CD14-positive monocyte (primary cell): ENCODE data around the gene IFITM2. TPM values are rescaled to one million over a fixed set of nuclear protein-coding genes. Genes with fewer than 3 reads are reported as not detected.

Experiments
- DNase-seq, 3 donors: peaks; one replicate each; pipeline ENCODE4 v3.0.0-alpha.2; 2011 to 2022
- H2AFZ ChIP-seq: 2 replicates; pipeline ENCODE4 v1.6.0; 2012; ENCODE audit warnings: mild to moderate bottlenecking, low read depth, low read length, inconsistent platforms; ENCODE audit not compliant: insufficient read depth, poor library complexity, severe bottlenecking
- H3K27ac ChIP-seq, 2 donors: 1 replicate in 1 of 2; 2 replicates in 1 of 2; pipeline ENCODE4 v1.5.1; 2012 to 2013; ENCODE audit warnings: low read length in 2 of 2, control low read depth in 1 of 2, inconsistent platforms in 1 of 2, low read depth in 1 of 2, mild to moderate bottlenecking in 1 of 2
- H3K27me3 ChIP-seq, 2 donors: one replicate each; pipeline versions ENCODE4 v1.6.0 to v1.6.1; 2011 to 2013; ENCODE audit warnings: low read length in 2 of 2; ENCODE audit not compliant: control insufficient read depth in 2 of 2, insufficient read depth in 2 of 2
- H3K36me3 ChIP-seq, 2 donors: replicated peaks in 1 of 2; 1 replicate in 1 of 2; 2 replicates in 1 of 2; pipeline versions ENCODE4 v1.5.1 to v1.6.1; 2012 to 2013; ENCODE audit warnings: low read length in 2 of 2, control low read depth in 1 of 2, inconsistent platforms in 1 of 2, mild to moderate bottlenecking in 1 of 2; ENCODE audit not compliant: insufficient read depth in 2 of 2, control insufficient read depth in 1 of 2
- H3K4me1 ChIP-seq, 2 donors: 1 replicate in 1 of 2; 2 replicates in 1 of 2; pipeline versions ENCODE4 v1.5.1 to v1.6.1; 2012 to 2013; ENCODE audit warnings: low read length in 2 of 2, control low read depth in 1 of 2, inconsistent platforms in 1 of 2, mild to moderate bottlenecking in 1 of 2, moderate library complexity in 1 of 2; ENCODE audit not compliant: insufficient read depth in 2 of 2, control insufficient read depth in 1 of 2
- H3K4me2 ChIP-seq: replicated peaks from 2 replicates; pipeline ENCODE3; 2012; ENCODE audit warnings: low read length, moderate library complexity, mild to moderate bottlenecking; ENCODE audit not compliant: poor library complexity, severe bottlenecking; ENCODE audit errors: extremely low read depth
- H3K4me3 ChIP-seq, 3 experiments: fragments of 200-600 bp in 1 of 3; sonication (generic) in 1 of 3; replicated peaks in 1 of 3; 1 replicate in 2 of 3; 2 replicates in 1 of 3; pipeline ENCODE4 v1.5.1; 2011 to 2013; ENCODE audit warnings: low read length in 3 of 3, mild to moderate bottlenecking in 3 of 3, control low read depth in 2 of 3, low read depth in 2 of 3, inconsistent platforms in 1 of 3, moderate library complexity in 1 of 3
- H3K79me2 ChIP-seq: 2 replicates; pipeline ENCODE4 v1.6.0; 2012; ENCODE audit warnings: mild to moderate bottlenecking, control low read depth, inconsistent platforms, low read length, moderate library complexity; ENCODE audit not compliant: insufficient read depth
- H3K9ac ChIP-seq: 2 replicates; pipeline ENCODE4 v1.6.0; 2017; ENCODE audit warnings: low read length, mild to moderate bottlenecking; ENCODE audit not compliant: insufficient read depth, poor library complexity, severe bottlenecking
- H3K9me3 ChIP-seq, 2 donors: replicated peaks in 1 of 2; 1 replicate in 1 of 2; 2 replicates in 1 of 2; pipeline versions ENCODE4 v1.5.1 to v1.6.1; 2012 to 2013; ENCODE audit warnings: low read length in 2 of 2, control low read depth in 1 of 2; ENCODE audit not compliant: control insufficient read depth in 1 of 2, insufficient read depth in 1 of 2
- H4K20me1 ChIP-seq: 2 replicates; pipeline ENCODE4 v1.6.0; 2012; ENCODE audit warnings: mild to moderate bottlenecking, low read length, control low read depth, moderate library complexity; ENCODE audit not compliant: insufficient read depth
- H3K27ac Mint-ChIP-seq, 7 donors: one replicate each; pipeline ENCODE4 v1.8.0; 2020; ENCODE audit warnings: mild to moderate bottlenecking in 7 of 7, mixed read lengths in 7 of 7, moderate library complexity in 6 of 7, inconsistent platforms in 2 of 7
- H3K27me3 Mint-ChIP-seq, 3 donors: one replicate each; pipeline ENCODE4 v1.8.0; 2021 to 2022; ENCODE audit warnings: low read depth in 3 of 3, mild to moderate bottlenecking in 3 of 3, mixed read lengths in 3 of 3, moderate library complexity in 3 of 3, inconsistent platforms in 1 of 3
- H3K36me3 Mint-ChIP-seq, 2 donors: one replicate each; pipeline ENCODE4 v1.8.0; 2020; ENCODE audit warnings: mixed read lengths in 2 of 2, inconsistent platforms in 1 of 2, mild to moderate bottlenecking in 1 of 2
- H3K4me1 Mint-ChIP-seq: one replicate; pipeline ENCODE4 v1.8.0; 2020; ENCODE audit warnings: mild to moderate bottlenecking, mixed read lengths
- H3K4me3 Mint-ChIP-seq, 2 donors: one replicate each; pipeline ENCODE4 v1.8.0; 2020; ENCODE audit warnings: mild to moderate bottlenecking in 2 of 2, mixed read lengths in 2 of 2, moderate library complexity in 1 of 2
- H3K9me3 Mint-ChIP-seq, 7 donors: one replicate each; pipeline ENCODE4 v1.8.0; 2020 to 2022; ENCODE audit warnings: mixed read lengths in 7 of 7, mild to moderate bottlenecking in 6 of 7, moderate library complexity in 6 of 7, inconsistent platforms in 2 of 7
- CTCF ChIP-seq: fragments of 200-600 bp; IDR thresholded peaks from one replicate; pipeline ENCODE4 v1.8.0; 2022; ENCODE audit warnings: antibody characterized with exemption, mild to moderate bottlenecking
- WGBS: methylation state at CpG from one replicate; pipeline ENCODE4 v1.1.5; 2013; ENCODE audit warnings: missing lambda C conversion rate; ENCODE audit not compliant: insufficient coverage; 5-methylcytosine and 5-hydroxymethylcytosine counted together
- intact Hi-C, 2 donors: fragments of 100-400 bp; cut with micrococcal nuclease; formaldehyde crosslinking; loops; one replicate each; pipeline versions ENCODE4 v1.15.0 to v1.15.1; 2023
- polyA plus RNA-seq, 3 donors: library from polyadenylated mRNA; depleted of rRNA in 1 of 3; unstranded in 2 of 3; stranded (reverse) in 1 of 3; fragments of 300-500 nt in 2 of 3; fragments of >200 nt in 1 of 3; fragmentation: Illumina TruSeq in 2 of 3; gene quantifications; 1 replicate in 2 of 3; 2 replicates in 1 of 3; pipeline ENCODE4 v1.2.3, GENCODE V29; 2012 to 2021

The IFITM2 gene
- polyA plus RNA-seq, 3 donors: 625 to 1,147 (median 705) TPM

GRCh38 chr11:298406-299065 is 9.1 kb upstream of the IFITM2 start:
- H3K27ac ChIP-seq: no peak overlapping the region
- Mint-ChIP-seq H3K9me3 (peaks cover 0 to 3% (median 0%) of the 10 kb centered on the region in 7 donors), H3K27me3 (peaks cover 23 to 61% (median 26%) of the 10 kb centered on the region in 3 donors), H3K36me3 (peaks cover 2 to 6% of the 10 kb centered on the region in 2 donors), H3K4me3 (no peak overlapping the region), H3K4me1 (peaks cover 13% of the 10 kb centered on the region), H3K27ac (no peak overlapping the region)
- no peak for DNase-seq
- 86% methylated on average over 12 of the region's 15 CpGs for WGBS
- intact Hi-C loops: no loop called here
- H3K4me3 ChIP-seq: no peak overlapping the region
- no peaks in the 10 kb centered on the region for H4K20me1 ChIP-seq
- no peak overlapping the region for H3K9ac ChIP-seq
- H3K4me2 ChIP-seq: no peak overlapping the region
- H3K4me1 ChIP-seq: peaks cover 12 to 13% of the 10 kb centered on the region in 2 donors
- TF ChIP-seq CTCF: no peak
- H3K9me3 ChIP-seq: no peaks in the 10 kb centered on the region
- no peaks in the 10 kb centered on the region for H3K79me2 ChIP-seq
- no peaks in the 10 kb centered on the region for H3K36me3 ChIP-seq
- H3K27me3 ChIP-seq: peaks cover 0 to 6% of the 10 kb centered on the region in 2 donors
- H2AFZ ChIP-seq: no peak overlapping the region

GRCh38 chr11:299081-299891 is 8.3 kb upstream of the IFITM2 start, which contains the start of gene IFITM5:
TSS of gene IFITM5 (minus strand) at chr11:299526. CDS start at chr11:299490, 36 bp downstream.
- peak within 1 kb of the TSS in 1 of 2 donors; percentile 59 for H3K4me3 Mint-ChIP-seq
- intact Hi-C loops: no loop called here
- Histone ChIP-seq H3K27me3 (peaks cover 0 to 6% of the 10 kb centered on the region in 2 donors), H4K20me1 (no peaks in the 10 kb centered on the region), H3K36me3 (no peaks in the 10 kb centered on the region), H3K4me2 (no peak within 1 kb of the TSS), H3K9me3 (no peaks in the 10 kb centered on the region), H3K79me2 (no peaks in the 10 kb centered on the region), H3K9ac (no peak within 1 kb of the TSS), H3K4me1 (peaks cover 12 to 13% of the 10 kb centered on the region in 2 donors), H3K27ac (no peak within 1 kb of the TSS), H2AFZ (no peak within 1 kb of the TSS), H3K4me3 (no peak within 1 kb of the TSS)
- peaks cover 0 to 3% of the 10 kb centered on the region in 2 donors for H3K36me3 Mint-ChIP-seq
- peak within 1 kb of the TSS in 1 of 7 donors; percentile 28 for H3K27ac Mint-ChIP-seq
- TF ChIP-seq CTCF: no peak
- WGBS: 74% methylated on average over 24 of the region's 40 CpGs
- H3K9me3 Mint-ChIP-seq: peaks cover 0 to 3% (median 0%) of the 10 kb centered on the region in 7 donors
- H3K27me3 Mint-ChIP-seq: peaks cover 26 to 61% (median 28%) of the 10 kb centered on the region in 3 donors
- peaks cover 16% of the 10 kb centered on the region for H3K4me1 Mint-ChIP-seq
- no peak for DNase-seq
